Liver (tissue), 9 donors: ENCODE data around the gene ALX4. TPM values are rescaled to one million over a fixed set of nuclear protein-coding genes. Genes with fewer than 3 reads are reported as not detected.

ENCODE experiments used
- DNase-seq: peaks from one replicate; pipeline ENCODE4 v3.0.0-alpha.2; 2017; ENCODE audit warnings: low spot score
- H3K27ac ChIP-seq, 2 donors: one replicate each; pipeline ENCODE4 v1.7.0; 2013; ENCODE audit warnings: inconsistent platforms in 2 of 2, low read length in 2 of 2, control low read depth in 1 of 2, low read depth in 1 of 2, mild to moderate bottlenecking in 1 of 2
- H3K27me3 ChIP-seq, 4 donors: one replicate each; pipeline versions ENCODE4 v1.6.1 to v1.7.0; 2013; ENCODE audit warnings: low read length in 3 of 4, inconsistent platforms in 1 of 4, mild to moderate bottlenecking in 1 of 4, moderate library complexity in 1 of 4; ENCODE audit not compliant: control insufficient read depth in 4 of 4, insufficient read depth in 4 of 4
- H3K36me3 ChIP-seq, 4 donors: one replicate each; pipeline versions ENCODE4 v1.6.1 to v1.7.0; 2013; ENCODE audit warnings: low read length in 3 of 4, mild to moderate bottlenecking in 3 of 4, low read depth in 1 of 4, moderate library complexity in 1 of 4; ENCODE audit not compliant: control insufficient read depth in 4 of 4, insufficient read depth in 3 of 4
- H3K4me1 ChIP-seq, 4 donors: one replicate each; pipeline versions ENCODE4 v1.6.1 to v1.7.0; 2013; ENCODE audit warnings: low read length in 3 of 4, mild to moderate bottlenecking in 3 of 4, moderate library complexity in 1 of 4; ENCODE audit not compliant: control insufficient read depth in 4 of 4, insufficient read depth in 4 of 4
- H3K4me3 ChIP-seq, 3 donors: one replicate each; pipeline versions ENCODE4 v1.6.1 to v1.7.0; 2013; ENCODE audit warnings: low read length in 3 of 3, control low read depth in 1 of 3, low read depth in 1 of 3, mild to moderate bottlenecking in 1 of 3
- H3K9ac ChIP-seq, 2 donors: one replicate each; pipeline ENCODE4 v1.7.0; 2013; ENCODE audit warnings: low read length in 2 of 2, mild to moderate bottlenecking in 2 of 2, moderate library complexity in 2 of 2, control low read depth in 1 of 2, low read depth in 1 of 2
- H3K9me3 ChIP-seq, 4 donors: one replicate each; pipeline versions ENCODE4 v1.6.1 to v1.7.0; 2013; ENCODE audit warnings: low read length in 3 of 4; ENCODE audit not compliant: control insufficient read depth in 4 of 4
- EGR1 ChIP-seq, 2 donors: IDR thresholded peaks; 2 replicates each; pipeline ENCODE4 v1.6.1; 2016 to 2018; ENCODE audit warnings: antibody characterized with exemption in 2 of 2, low read depth in 2 of 2
- FOXA1 ChIP-seq: IDR thresholded peaks from 2 replicates; pipeline ENCODE4 v1.6.1; 2016; ENCODE audit warnings: antibody characterized with exemption
- HNF4A ChIP-seq, 2 donors: conservative IDR thresholded peaks; 2 replicates each; pipeline ENCODE4 v1.6.1; 2016; ENCODE audit warnings: antibody characterized with exemption in 2 of 2, mild to moderate bottlenecking in 2 of 2
- JUND ChIP-seq, 2 donors: IDR thresholded peaks; 2 replicates each; pipeline ENCODE4 v1.6.1; 2016; ENCODE audit warnings: antibody characterized with exemption in 2 of 2
- MAX ChIP-seq: IDR thresholded peaks from 2 replicates; pipeline ENCODE4 v1.6.1; 2016; ENCODE audit warnings: antibody characterized with exemption
- RAD21 ChIP-seq, 2 donors: IDR thresholded peaks; 2 replicates each; pipeline ENCODE4 v1.6.1; 2016; ENCODE audit warnings: antibody characterized with exemption in 2 of 2, mild to moderate bottlenecking in 2 of 2
- RXRA ChIP-seq, 2 donors: IDR thresholded peaks; 2 replicates each; pipeline ENCODE4 v1.6.1; 2017 to 2018; ENCODE audit warnings: antibody characterized with exemption in 2 of 2, mild to moderate bottlenecking in 1 of 2
- SP1 ChIP-seq: IDR thresholded peaks from 2 replicates; pipeline ENCODE4 v1.6.1; 2018; ENCODE audit warnings: antibody characterized with exemption, mild to moderate bottlenecking
- TAF1 ChIP-seq: conservative IDR thresholded peaks from 2 replicates; pipeline ENCODE4 v1.6.1; 2016; ENCODE audit warnings: antibody characterized with exemption, mild to moderate bottlenecking
- ZBTB33 ChIP-seq: IDR thresholded peaks from 2 replicates; pipeline ENCODE4 v1.6.1; 2016; ENCODE audit warnings: antibody characterized with exemption
- WGBS: extraction: QIAGEN DNeasy Blood & Tissue Kit; methylation state at CpG from one replicate; pipeline ENCODE4 v1.1.7; 2013; 5-methylcytosine and 5-hydroxymethylcytosine counted together
- polyA plus RNA-seq, 2 donors: library from polyadenylated mRNA; stranded (reverse) in 1 of 2; unstranded in 1 of 2; fragments of 200-250 nt in 1 of 2; fragments of >200 nt in 1 of 2; fragmentation: Nextera tagmentation in 1 of 2; extraction: Ambion mirVana in 1 of 2; gene quantifications; one replicate each; pipeline versions ENCODE4 v1.2.1 to v1.2.3, GENCODE V29; 2013 to 2015
- total RNA-seq, 2 donors: library from RNA; depleted of rRNA; stranded (reverse); fragments of >200 nt; gene quantifications; one replicate each; pipeline ENCODE4 v1.2.3, GENCODE V29; 2014
- TF ChIP-seq, protein P1 (sequence below): fragments of 150-350 bp; IDR thresholded peaks from 2 replicates; pipeline ENCODE4 v1.5.1; 2017; ENCODE audit warnings: improper control_type of control experiment, low read depth, low read length; ENCODE audit not compliant: missing input control
- TF ChIP-seq, protein P2 (sequence below): IDR thresholded peaks from 2 replicates; pipeline ENCODE4 v1.6.1; 2016; ENCODE audit warnings: antibody characterized with exemption
- donor health status: healthy.
- donor health status: healthy.
- donor health status: healthy.
- donor health status: healthy.
- donor health status: healthy.

Gene ALX4
- total and polyA plus RNA-seq, 4 donors: not detected

- TF ChIP-seq, protein P1, sequence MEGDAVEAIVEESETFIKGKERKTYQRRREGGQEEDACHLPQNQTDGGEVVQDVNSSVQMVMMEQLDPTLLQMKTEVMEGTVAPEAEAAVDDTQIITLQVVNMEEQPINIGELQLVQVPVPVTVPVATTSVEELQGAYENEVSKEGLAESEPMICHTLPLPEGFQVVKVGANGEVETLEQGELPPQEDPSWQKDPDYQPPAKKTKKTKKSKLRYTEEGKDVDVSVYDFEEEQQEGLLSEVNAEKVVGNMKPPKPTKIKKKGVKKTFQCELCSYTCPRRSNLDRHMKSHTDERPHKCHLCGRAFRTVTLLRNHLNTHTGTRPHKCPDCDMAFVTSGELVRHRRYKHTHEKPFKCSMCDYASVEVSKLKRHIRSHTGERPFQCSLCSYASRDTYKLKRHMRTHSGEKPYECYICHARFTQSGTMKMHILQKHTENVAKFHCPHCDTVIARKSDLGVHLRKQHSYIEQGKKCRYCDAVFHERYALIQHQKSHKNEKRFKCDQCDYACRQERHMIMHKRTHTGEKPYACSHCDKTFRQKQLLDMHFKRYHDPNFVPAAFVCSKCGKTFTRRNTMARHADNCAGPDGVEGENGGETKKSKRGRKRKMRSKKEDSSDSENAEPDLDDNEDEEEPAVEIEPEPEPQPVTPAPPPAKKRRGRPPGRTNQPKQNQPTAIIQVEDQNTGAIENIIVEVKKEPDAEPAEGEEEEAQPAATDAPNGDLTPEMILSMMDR: no peak
- no peak for TF ChIP-seq HNF4A (conservative IDR thresholded peaks at IDR 0.05)
- TF ChIP-seq, protein P2, sequence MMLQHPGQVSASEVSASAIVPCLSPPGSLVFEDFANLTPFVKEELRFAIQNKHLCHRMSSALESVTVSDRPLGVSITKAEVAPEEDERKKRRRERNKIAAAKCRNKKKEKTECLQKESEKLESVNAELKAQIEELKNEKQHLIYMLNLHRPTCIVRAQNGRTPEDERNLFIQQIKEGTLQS: no peak
- no peak for TF ChIP-seq TAF1
- no peak for TF ChIP-seq RXRA (IDR thresholded peaks at IDR 0.05)
- TF ChIP-seq FOXA1: no peak
- TF ChIP-seq ZBTB33: no peak
- no peak for TF ChIP-seq EGR1 (IDR thresholded peaks at IDR 0.05; ENCODE audit: low read depth in 2 of 2)
- TF ChIP-seq RAD21 (IDR thresholded peaks at IDR 0.05): no peak
- no peak for TF ChIP-seq JUND (IDR thresholded peaks at IDR 0.05)
- TF ChIP-seq SP1: no peak
- no peak overlapping the region for H3K4me3 ChIP-seq
- H3K4me1 ChIP-seq: no peaks in the 10 kb centered on the region
- no peak overlapping the region for H3K9ac ChIP-seq
- no peak for DNase-seq
- WGBS: 28% methylated on average over 11 of the region's 11 CpGs
- no peaks in the 10 kb centered on the region for H3K36me3 ChIP-seq
- no peak overlapping the region for H3K27ac ChIP-seq
- H3K27me3 ChIP-seq: peaks cover 0 to 27% (median 13%) of the 10 kb centered on the region in 4 donors
- no peaks in the 10 kb centered on the region for H3K9me3 ChIP-seq
Measured at GRCh38 chr11:44338026-44338425, 28.1 kb upstream of the ALX4 start.

DNA sequence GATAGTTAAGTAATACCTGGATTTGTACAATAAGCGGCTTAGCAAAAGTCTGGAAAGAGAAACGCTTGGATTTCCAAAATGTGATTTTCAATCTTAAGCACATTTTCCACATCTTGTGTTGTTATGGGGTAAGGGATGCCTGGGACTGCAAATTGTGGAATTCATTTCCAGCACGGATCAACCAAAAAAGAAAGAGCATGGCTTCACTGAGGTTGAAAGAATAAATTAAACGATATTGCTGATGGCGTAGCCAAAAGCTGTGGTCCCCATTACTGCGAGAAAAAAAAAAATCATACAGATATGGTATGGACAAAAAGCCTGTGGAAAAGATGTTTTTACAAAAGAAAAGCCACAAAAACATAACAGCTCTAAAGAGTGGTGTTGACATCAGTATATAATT, 26.0 kb upstream of the ALX4 start:
- Histone ChIP-seq H3K36me3 (no peaks in the 10 kb centered on the region), H3K27ac (no peak overlapping the region), H3K9ac (no peak overlapping the region), H3K27me3 (peaks cover 2 to 32% (median 13%) of the 10 kb centered on the region in 4 donors), H3K9me3 (no peaks in the 10 kb centered on the region), H3K4me1 (no peaks in the 10 kb centered on the region), H3K4me3 (no peak overlapping the region)
- TF ChIP-seq FOXA1 (no peak), MAX (no peak), SP1 (no peak), RXRA (IDR thresholded peaks at IDR 0.05) (no peak)
- TF ChIP-seq, protein P1: no peak
- WGBS: 43% methylated on average over 6 of the region's 6 CpGs
- no peak for DNase-seq
